Retinal pigment epithelial cell (primary cell): ENCODE measurements around the gene FOXK2.

Experiments
- DNase-seq: peaks from one replicate; pipeline ENCODE4 v3.0.0-alpha.2; 2010; ENCODE audit warnings: low read depth
- H3K4me3 ChIP-seq: 2 replicates; pipeline ENCODE4 v1.5.1; 2011; ENCODE audit warnings: mild to moderate bottlenecking, low read length, control low read depth, moderate library complexity
- TF ChIP-seq, protein P1 (sequence below): conservative IDR thresholded peaks from 2 replicates; pipeline ENCODE4 v1.5.1; 2011; ENCODE audit warnings: low read depth, low read length, control low read depth, inconsistent platforms

Gene FOXK2

DNA sequence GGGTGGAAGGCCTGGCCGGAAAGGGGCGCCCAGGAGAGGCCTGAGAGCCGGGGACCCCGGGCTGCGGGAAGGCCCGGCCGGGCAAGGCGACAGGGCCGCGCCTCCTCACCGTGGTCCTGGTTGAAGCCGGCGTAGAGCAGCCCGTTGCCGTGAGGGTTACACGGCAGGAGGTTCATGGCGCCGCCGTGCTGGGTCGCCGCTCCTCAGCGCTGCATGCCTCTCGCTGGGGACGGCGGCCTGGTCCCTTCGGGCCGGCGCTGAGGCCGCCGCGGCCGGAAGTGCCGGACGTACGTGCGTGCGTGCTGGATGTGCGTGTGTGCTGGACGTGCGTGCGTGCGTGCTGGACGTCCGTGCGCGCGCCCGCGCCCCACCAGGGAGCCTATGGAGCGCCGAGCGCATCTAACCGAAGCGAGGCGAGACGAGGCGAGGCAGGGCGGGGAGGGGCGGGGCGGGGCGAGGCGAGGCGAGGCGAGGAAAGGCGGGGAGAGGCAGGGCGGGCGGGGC, 128.7 kb downstream of the FOXK2 start, which contains the start of gene WDR45B:
WDR45B (minus strand) TSS at position 280 of the 504 bp plus-strand sequence; CDS start at position 176, 104 bp downstream.
- TF ChIP-seq, protein P1, sequence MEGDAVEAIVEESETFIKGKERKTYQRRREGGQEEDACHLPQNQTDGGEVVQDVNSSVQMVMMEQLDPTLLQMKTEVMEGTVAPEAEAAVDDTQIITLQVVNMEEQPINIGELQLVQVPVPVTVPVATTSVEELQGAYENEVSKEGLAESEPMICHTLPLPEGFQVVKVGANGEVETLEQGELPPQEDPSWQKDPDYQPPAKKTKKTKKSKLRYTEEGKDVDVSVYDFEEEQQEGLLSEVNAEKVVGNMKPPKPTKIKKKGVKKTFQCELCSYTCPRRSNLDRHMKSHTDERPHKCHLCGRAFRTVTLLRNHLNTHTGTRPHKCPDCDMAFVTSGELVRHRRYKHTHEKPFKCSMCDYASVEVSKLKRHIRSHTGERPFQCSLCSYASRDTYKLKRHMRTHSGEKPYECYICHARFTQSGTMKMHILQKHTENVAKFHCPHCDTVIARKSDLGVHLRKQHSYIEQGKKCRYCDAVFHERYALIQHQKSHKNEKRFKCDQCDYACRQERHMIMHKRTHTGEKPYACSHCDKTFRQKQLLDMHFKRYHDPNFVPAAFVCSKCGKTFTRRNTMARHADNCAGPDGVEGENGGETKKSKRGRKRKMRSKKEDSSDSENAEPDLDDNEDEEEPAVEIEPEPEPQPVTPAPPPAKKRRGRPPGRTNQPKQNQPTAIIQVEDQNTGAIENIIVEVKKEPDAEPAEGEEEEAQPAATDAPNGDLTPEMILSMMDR: no peak

DNA sequence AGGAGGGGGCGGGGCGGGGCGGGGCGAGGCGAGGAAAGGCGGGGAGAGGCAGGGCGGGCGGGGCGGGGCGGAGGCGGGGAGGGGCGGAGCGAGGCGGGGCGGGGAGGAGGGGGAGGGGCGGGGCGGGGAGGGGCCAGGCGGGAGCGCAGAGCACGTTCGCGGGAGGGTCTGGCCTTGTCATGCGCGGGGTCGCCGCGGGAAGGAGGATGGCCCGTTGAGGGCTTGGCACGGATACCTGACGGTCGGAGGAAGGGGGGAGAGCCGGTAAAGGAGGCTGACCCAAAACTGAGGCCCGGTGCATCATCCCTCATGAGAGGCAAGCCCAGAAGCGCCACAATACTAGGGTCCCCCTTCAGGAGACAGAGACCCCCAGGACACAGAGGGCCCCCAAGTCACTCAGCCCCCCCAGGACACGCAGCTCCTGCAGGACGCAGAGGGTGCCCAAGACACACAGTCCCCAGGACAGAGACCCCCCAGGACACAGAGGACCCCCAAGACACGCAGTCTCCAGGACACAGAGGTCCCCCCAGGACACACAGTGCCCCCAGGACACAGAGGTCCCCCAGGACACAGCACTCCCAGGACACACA, 129.3 kb downstream of the FOXK2 start:
- peak overlapping the region; percentile 51 for H3K4me3 ChIP-seq
- DNase-seq: no peak
- TF ChIP-seq, protein P1: no peak

More for the DNA sequence above, 128.7 kb downstream of the FOXK2 start, which contains the start of gene WDR45B:
- H3K4me3 ChIP-seq: peak within 1 kb of the TSS; percentile 89
- DNase-seq: peak; percentile 88

DNA sequence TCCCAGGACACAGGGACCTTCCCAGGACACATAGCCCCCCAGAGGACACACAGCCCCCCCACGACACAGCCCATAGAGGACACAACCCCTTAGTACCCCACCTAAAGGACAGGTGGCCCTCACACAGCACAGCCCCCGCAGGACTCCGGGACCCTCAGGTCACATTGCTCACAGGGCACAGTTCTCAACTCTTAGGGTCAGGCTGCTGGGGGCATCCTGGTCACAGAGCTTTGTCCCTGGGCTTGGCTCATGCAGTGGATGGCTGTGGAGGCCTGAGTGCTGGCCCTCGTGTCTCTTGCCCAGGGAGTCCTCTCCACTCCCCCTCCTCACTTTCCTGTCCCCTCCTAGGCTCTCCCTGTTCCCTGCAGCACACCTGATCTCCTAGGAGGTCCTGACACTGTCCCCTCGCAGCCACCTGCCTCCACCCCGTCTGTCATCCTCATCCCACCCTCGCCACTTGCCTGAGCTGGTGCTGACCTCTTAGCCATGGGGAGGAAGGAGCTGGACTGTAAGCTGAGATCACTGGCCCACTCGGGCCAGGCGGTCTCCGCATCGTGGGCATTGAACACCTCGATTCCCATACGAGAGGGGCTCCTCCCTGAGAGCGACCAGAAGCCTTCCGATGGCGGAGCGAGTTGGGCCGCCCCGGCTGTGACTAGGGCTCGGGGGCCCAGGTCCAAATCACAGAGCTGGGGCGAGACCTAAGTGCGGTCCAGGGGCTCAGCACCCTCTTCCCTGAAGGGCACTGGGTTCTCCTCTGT, 130.1 kb downstream of the FOXK2 start:
- no peak for DNase-seq
- TF ChIP-seq, protein P1: no peak
- H3K4me3 ChIP-seq: no peak overlapping the region

DNA sequence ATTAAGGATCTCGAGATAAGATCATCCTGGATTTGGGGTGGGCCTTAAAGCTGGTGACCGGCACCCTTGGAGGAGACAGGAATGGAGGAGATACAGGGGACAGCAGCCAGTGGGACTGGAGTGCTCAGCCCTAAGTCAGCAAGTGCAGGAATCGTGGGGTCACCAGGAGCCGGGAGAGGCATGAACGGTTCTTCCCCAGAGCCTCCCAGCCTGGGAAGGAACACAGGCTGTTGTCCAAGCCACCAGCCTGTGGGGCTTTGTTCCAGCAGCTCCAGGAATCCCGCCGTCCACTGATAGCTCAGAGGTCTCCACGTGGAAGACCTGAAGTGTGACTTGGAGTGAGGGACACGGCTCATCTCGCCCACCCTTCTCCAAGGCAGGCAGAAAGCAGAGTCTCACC, 131.2 kb downstream of the FOXK2 start:
- TF ChIP-seq, protein P1: no peak
- no peak overlapping the region for H3K4me3 ChIP-seq
- DNase-seq: no peak

DNA sequence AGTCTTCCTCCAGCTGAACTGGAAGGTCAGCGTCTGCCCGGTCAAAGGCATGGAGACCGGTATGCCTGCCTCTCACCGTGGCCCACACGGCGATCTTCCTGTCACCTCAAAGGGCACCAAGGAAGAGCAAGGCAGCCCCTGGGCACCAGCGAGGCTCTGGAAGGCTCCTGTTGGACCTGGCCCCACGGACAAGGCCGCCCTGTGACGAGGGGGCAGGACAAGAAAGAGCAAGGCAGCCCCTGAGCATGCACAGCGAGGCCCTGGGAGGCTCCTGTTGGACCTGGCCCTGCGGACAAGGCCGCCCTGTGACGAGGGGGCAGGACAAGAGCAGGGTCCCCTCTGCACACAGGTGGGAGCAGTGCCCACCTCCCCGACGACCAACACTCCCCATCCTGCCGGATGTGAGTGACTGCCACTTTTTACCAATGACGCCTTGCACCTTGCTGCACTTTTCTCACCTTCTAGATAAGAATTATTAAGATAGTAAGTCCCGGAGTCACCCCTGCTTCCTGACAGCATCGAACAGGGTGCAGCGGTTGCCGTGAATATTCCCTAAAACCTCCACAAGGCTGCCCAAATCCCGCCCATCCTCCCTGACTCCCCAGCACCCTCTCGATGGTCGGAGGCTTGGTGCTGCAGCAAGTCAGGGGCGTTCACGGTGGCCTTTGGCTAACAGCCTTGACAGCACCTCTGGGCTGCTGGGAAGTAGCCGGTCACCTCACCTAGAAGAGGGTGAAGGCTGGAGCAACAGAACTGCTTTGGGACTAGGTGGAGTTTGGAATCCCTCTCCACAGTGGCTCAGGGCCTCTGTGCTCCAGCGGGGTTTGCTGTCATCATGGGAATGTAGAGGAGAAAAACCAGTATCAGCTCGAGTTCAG, 134.4 kb downstream of the FOXK2 start:
- H3K4me3 ChIP-seq: no peak overlapping the region
- TF ChIP-seq, protein P1: no peak
- no peak for DNase-seq
